ENCODE measurements around the gene CASK. TPM values are rescaled to one million over a fixed set of nuclear protein-coding genes. Genes with fewer than 3 reads are reported as not detected.
A peak's percentile ranks its signal among the peaks of the same experiment; 100 is the strongest.

The CASK gene
- total and polyA plus RNA-seq, 2 donors (not counting 1 experiment from before 2014, with no cell fraction given), result 27.4 to 78.3 TPM

- TF ChIP-seq EZH2 (IDR thresholded peaks at IDR 0.05; ENCODE audit: low read length, missing control alignments), result no peak
- TF ChIP-seq, protein P1, sequence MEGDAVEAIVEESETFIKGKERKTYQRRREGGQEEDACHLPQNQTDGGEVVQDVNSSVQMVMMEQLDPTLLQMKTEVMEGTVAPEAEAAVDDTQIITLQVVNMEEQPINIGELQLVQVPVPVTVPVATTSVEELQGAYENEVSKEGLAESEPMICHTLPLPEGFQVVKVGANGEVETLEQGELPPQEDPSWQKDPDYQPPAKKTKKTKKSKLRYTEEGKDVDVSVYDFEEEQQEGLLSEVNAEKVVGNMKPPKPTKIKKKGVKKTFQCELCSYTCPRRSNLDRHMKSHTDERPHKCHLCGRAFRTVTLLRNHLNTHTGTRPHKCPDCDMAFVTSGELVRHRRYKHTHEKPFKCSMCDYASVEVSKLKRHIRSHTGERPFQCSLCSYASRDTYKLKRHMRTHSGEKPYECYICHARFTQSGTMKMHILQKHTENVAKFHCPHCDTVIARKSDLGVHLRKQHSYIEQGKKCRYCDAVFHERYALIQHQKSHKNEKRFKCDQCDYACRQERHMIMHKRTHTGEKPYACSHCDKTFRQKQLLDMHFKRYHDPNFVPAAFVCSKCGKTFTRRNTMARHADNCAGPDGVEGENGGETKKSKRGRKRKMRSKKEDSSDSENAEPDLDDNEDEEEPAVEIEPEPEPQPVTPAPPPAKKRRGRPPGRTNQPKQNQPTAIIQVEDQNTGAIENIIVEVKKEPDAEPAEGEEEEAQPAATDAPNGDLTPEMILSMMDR (conservative IDR thresholded peaks at IDR 0.05 in 1 of 2, IDR thresholded peaks at IDR 0.05 in 1 of 2; ENCODE audit: low read depth in 1 of 2, low read length in 2 of 2), result peak; percentile 21 to 59
These were observed 188.8 kb downstream of the CASK start for GRCh38 chrX:41734530-41734929.

GRCh38 chrX:41733939-41734338 is 189.4 kb downstream of the CASK start:
- H3K27ac ChIP-seq (ENCODE audit: insufficient read depth, low read length), result no peak overlapping the region
- no peak overlapping the region for H2AFZ ChIP-seq (ENCODE audit: low read length)
- H3K9me3 ChIP-seq (ENCODE audit: control insufficient read depth, insufficient read depth, low read depth, low read length), result no peaks in the 10 kb centered on the region
- no peak overlapping the region for H3K9ac ChIP-seq (ENCODE audit: insufficient read depth, low read length)
- H3K79me2 ChIP-seq (ENCODE audit: control insufficient read depth, insufficient read depth, low read length), result no peaks in the 10 kb centered on the region
- no peaks in the 10 kb centered on the region for H3K4me1 ChIP-seq (ENCODE audit: control insufficient read depth, extremely low read depth, insufficient read depth, low read length)
- DNase-seq (ENCODE audit: low read depth in 2 of 2), result no peak
- no peak overlapping the region for H3K4me2 ChIP-seq (ENCODE audit: extremely low read depth, insufficient read depth, low read length)
- H4K20me1 ChIP-seq (ENCODE audit: control insufficient read depth, extremely low read depth, insufficient read depth, low read length), result no peaks in the 10 kb centered on the region
- TF ChIP-seq, protein P1 (conservative IDR thresholded peaks at IDR 0.05 in 1 of 2, IDR thresholded peaks at IDR 0.05 in 1 of 2; ENCODE audit: low read depth in 1 of 2, low read length in 2 of 2), result no peak
- TF ChIP-seq EZH2 (IDR thresholded peaks at IDR 0.05; ENCODE audit: low read length, missing control alignments), result no peak
- H3K36me3 ChIP-seq (ENCODE audit: control insufficient read depth, insufficient read depth, low read length), result no peaks in the 10 kb centered on the region
- no peaks in the 10 kb centered on the region for H3K27me3 ChIP-seq (ENCODE audit: control insufficient read depth, insufficient read depth, low read length)
- H3K4me3 ChIP-seq (replicated peaks in 1 of 4; ENCODE audit: control extremely low read depth in 1 of 4, insufficient read depth in 1 of 4, low read depth in 3 of 4, low read length in 4 of 4), result no peak overlapping the region

More at GRCh38 chrX:41734530-41734929, 188.8 kb downstream of the CASK start:
- Histone ChIP-seq H4K20me1 (ENCODE audit: control insufficient read depth, extremely low read depth, insufficient read depth, low read length) (no peaks in the 10 kb centered on the region), H3K27ac (ENCODE audit: insufficient read depth, low read length) (no peak overlapping the region), H3K27me3 (ENCODE audit: control insufficient read depth, insufficient read depth, low read length) (no peaks in the 10 kb centered on the region), H3K9ac (ENCODE audit: insufficient read depth, low read length) (no peak overlapping the region), H3K4me3 (replicated peaks in 1 of 4; ENCODE audit: control extremely low read depth in 1 of 4, insufficient read depth in 1 of 4, low read depth in 3 of 4, low read length in 4 of 4) (no peak overlapping the region), H3K36me3 (ENCODE audit: control insufficient read depth, insufficient read depth, low read length) (no peaks in the 10 kb centered on the region), H3K79me2 (ENCODE audit: control insufficient read depth, insufficient read depth, low read length) (no peaks in the 10 kb centered on the region), H3K4me1 (ENCODE audit: control insufficient read depth, extremely low read depth, insufficient read depth, low read length) (no peaks in the 10 kb centered on the region), H3K9me3 (ENCODE audit: control insufficient read depth, insufficient read depth, low read depth, low read length) (no peaks in the 10 kb centered on the region), H2AFZ (ENCODE audit: low read length) (no peak overlapping the region), H3K4me2 (ENCODE audit: extremely low read depth, insufficient read depth, low read length) (no peak overlapping the region)
- peak in 1 of 2 donors; percentile 34 for DNase-seq (ENCODE audit: low read depth in 2 of 2)

GRCh38 chrX:41732260-41732659 is 191.1 kb downstream of the CASK start:
- DNase-seq (ENCODE audit: low read depth in 2 of 2), result no peak
- H3K4me1 ChIP-seq (ENCODE audit: control insufficient read depth, extremely low read depth, insufficient read depth, low read length), result no peaks in the 10 kb centered on the region
- H3K9ac ChIP-seq (ENCODE audit: insufficient read depth, low read length), result no peak overlapping the region
- H3K27me3 ChIP-seq (ENCODE audit: control insufficient read depth, insufficient read depth, low read length), result no peaks in the 10 kb centered on the region
- no peaks in the 10 kb centered on the region for H3K79me2 ChIP-seq (ENCODE audit: control insufficient read depth, insufficient read depth, low read length)
- no peak overlapping the region for H3K4me3 ChIP-seq (replicated peaks in 1 of 4; ENCODE audit: control extremely low read depth in 1 of 4, insufficient read depth in 1 of 4, low read depth in 3 of 4, low read length in 4 of 4)
- no peak overlapping the region for H3K4me2 ChIP-seq (ENCODE audit: extremely low read depth, insufficient read depth, low read length)
- no peaks in the 10 kb centered on the region for H3K36me3 ChIP-seq (ENCODE audit: control insufficient read depth, insufficient read depth, low read length)
- TF ChIP-seq, protein P1 (conservative IDR thresholded peaks at IDR 0.05 in 1 of 2, IDR thresholded peaks at IDR 0.05 in 1 of 2; ENCODE audit: low read depth in 1 of 2, low read length in 2 of 2), result no peak
- TF ChIP-seq EZH2 (IDR thresholded peaks at IDR 0.05; ENCODE audit: low read length, missing control alignments), result no peak
- H2AFZ ChIP-seq (ENCODE audit: low read length), result no peak overlapping the region
- H3K9me3 ChIP-seq (ENCODE audit: control insufficient read depth, insufficient read depth, low read depth, low read length), result no peaks in the 10 kb centered on the region
- H4K20me1 ChIP-seq (ENCODE audit: control insufficient read depth, extremely low read depth, insufficient read depth, low read length), result no peaks in the 10 kb centered on the region
- H3K27ac ChIP-seq (ENCODE audit: insufficient read depth, low read length), result no peak overlapping the region

All from fibroblast of lung (primary cell).